ENCODE measurements around the gene ATG10.

GRCh38 chr5:82152978-82153481, 181.2 kb downstream of the ATG10 start:
- no peak for TF ChIP-seq REST (IDR thresholded peaks at IDR 0.05; ENCODE audit: insufficient read depth in 1 of 2, low read depth in 2 of 2, low read length in 2 of 2)
- no peak for TF ChIP-seq POLR2AphosphoS5 (IDR thresholded peaks at IDR 0.05; ENCODE audit: low read depth, low read length)
